Umbilical cord (tissue), 2 donors: ENCODE results near the gene IGSF6. TPM values are rescaled to one million over a fixed set of nuclear protein-coding genes. Genes with fewer than 3 reads are reported as not detected.
"Not testable (repeated sequence)": the region's sequence is repeated elsewhere in the genome, so short reads cannot be mapped to it uniquely, and the experiment has no call there.

Source experiments
- DNase-seq: peaks from one replicate; pipeline ENCODE4 v3.0.0-alpha.2; 2015; ENCODE audit warnings: low spot score
- total RNA-seq: library from RNA; depleted of rRNA; stranded (reverse); fragments of >200 nt; gene quantifications from one replicate; pipeline ENCODE4 v1.2.3, GENCODE V29; 2014; ENCODE audit warnings: low replicate concordance; ENCODE audit not compliant: insufficient read depth

The IGSF6 gene, protein sequence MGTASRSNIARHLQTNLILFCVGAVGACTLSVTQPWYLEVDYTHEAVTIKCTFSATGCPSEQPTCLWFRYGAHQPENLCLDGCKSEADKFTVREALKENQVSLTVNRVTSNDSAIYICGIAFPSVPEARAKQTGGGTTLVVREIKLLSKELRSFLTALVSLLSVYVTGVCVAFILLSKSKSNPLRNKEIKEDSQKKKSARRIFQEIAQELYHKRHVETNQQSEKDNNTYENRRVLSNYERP
- total RNA-seq: 13.2 TPM

DNA sequence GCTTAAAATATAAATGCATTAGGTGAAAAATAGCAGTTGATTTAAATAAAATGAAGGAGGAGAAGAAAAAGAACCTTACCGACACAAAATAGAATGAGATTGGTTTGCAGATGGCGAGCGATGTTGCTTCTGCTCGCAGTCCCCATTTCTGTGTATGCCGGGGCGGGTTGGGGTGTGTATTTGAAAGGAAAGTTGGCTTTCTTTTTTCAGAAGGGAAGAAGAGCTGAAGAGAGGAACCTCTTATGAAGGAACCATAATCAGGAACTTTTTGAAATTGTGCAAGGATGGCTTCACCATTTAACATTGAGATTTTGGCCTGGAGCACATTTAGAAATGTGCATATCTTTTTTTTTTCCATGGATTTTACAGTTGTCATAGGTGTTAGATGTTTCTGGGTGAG lies at the start of gene IGSF6:
IGSF6 (minus strand) TSS at position 156 of the 400 bp plus-strand sequence; CDS start at position 146, 10 bp downstream.
- no peak for DNase-seq

- DNase-seq: no peak
Observed at GRCh38 chr16:21701271-21701670, 48.9 kb upstream of the IGSF6 start.

DNA sequence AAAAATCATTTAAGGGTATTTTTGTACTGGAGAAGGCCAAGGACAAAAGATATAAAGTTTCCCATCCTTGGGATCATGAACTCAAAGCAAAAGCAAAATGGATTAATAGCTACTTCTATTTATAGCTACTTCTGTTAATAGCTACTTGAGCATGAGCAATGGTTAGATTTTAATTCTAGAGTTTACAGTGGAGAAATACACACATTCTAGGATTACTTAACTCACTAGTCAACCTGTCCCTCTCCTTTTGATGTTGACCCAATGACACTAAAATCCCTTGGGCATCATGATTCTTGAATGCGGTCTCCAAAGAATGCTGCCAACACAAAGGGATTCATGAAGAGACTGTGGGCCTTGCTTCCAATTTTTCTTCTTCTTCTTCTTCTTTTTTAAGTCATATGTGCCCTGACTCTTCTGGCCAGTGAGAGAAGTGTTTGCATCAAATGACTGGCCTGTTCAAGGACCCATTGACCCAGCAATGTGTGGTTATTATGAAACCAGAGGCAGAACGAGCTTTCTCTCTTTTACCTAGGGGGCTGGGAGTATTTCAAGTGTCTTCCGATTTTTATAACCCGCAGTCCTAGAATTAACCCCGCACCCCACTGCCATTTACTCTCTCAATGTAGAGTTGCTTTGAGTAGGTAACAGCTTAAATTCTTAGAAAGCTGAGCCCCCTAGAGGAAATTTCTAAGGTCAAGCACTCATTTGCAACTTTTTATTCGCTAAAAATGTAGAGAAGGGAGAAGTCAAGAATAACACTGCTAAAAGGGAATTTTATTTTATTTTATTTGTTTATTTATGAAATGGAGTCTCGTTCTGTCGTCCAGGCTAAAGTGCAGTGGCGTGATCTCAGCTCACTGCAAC lies 46.0 kb upstream of the IGSF6 start:
- DNase-seq: no peak

- DNase-seq: no peak
Observed at GRCh38 chr16:21697032-21697431, 44.6 kb upstream of the IGSF6 start.

- no peak for DNase-seq
Observed at GRCh38 chr16:21694609-21695008, 42.2 kb upstream of the IGSF6 start.

- DNase-seq: not testable (repeated sequence)
Observed at GRCh38 chr16:21690967-21691366, 38.6 kb upstream of the IGSF6 start.

DNA sequence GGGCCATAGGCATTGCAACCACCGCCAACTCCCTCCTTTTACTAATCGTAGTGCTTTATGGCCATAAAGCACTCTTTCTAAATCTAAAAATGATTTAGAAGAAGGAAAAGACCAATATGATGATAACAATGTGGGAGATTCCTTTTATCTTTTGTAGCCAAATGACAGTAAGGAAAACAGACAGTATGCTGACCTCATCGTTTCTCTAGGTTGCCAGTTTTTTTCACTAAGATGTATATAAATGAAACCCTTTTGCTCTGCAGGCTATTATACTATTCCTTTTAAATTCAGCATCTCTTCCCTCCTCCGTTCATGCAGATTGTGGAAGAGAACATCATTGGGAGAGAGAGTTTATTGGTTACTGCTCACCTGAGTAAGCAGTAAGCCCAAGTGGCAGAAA lies 36.7 kb upstream of the IGSF6 start:
- DNase-seq: no peak

DNA sequence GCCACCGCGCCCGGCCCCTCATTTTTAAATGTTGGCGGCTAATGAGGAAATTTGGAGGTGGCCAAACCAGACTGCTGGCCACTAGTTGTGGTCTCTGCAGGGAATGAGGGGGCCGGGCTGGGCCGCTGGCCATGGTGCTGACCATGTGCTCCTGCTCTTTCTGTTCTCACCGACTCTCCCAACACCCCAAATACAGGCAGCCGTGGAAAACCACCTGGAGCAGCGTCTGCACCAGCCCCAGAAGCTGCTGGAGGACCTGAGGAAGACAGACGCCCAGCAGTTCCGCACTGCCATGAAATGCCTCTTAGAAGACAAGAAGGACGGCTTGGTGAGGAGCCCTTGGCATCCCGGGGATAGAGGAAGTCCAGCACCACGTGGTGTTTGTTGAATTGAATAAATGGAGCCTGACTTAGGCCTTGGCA lies 32.6 kb upstream of the IGSF6 start:
- no peak for DNase-seq

GRCh38 chr16:21684199-21684598 lies 31.8 kb upstream of the IGSF6 start:
- DNase-seq: no peak

DNA sequence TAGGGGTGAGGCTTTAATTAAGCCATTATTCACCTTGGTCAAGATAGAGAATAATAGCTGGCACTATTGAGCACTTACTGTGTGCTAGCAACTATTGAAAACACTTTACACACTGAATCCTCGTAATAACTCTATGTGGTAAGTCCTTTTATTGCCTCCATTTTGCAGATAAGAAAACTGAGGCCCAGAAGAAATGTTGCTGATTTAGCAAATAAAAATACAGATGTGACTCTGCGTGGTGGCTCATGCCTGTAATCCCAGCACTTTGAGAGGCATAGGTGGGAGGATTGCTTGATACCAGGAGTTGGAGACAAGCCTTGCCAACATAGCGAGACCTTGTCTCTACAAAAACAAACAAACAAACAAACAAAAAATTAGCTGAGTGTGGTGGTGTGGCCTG lies 30.8 kb upstream of the IGSF6 start:
- DNase-seq: no peak

- DNase-seq: not testable (repeated sequence)
Observed at GRCh38 chr16:21680714-21681113, 28.3 kb upstream of the IGSF6 start.

DNA sequence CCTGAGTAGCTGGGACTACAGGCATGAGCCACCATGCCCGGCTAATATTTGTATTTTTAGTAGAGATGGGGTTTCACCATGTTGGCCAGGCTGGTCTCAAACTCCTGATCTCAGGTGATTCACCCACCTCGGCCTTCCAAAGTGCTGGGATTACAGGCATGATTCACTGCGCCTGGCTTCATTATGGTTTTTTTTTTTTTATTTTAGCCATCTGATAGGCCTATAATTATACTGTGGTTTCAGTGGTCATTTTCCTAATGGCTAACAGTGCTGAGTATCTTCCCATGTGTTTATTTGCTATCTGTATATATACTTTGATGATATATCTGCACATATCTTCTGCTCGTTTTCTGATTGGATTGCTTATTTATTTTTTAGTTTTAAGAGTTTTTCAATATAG lies 22.0 kb upstream of the IGSF6 start:
- DNase-seq: not testable (repeated sequence)

DNA sequence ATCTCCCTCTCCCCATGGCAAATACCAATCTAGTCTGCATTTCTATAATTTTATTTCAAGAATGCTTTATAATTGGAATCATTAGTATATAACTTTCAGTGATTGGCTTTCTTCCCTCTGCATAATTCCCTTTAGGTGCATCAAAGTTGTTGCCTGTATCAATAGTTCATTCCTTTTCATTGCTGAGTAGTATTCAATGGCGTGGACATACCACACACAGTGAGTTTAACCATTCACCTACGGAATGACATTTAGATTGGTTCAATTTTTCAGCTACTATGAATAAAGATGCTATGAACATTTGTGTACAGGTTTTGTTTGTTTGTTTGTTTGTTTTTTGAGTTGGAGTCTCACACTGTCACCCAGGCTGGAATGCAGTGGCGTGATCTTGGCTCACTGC lies 21.1 kb upstream of the IGSF6 start:
- DNase-seq: no peak

- no peak for DNase-seq
Observed at GRCh38 chr16:21667575-21667974, 15.2 kb upstream of the IGSF6 start.

GRCh38 chr16:21666772-21667171 lies 14.4 kb upstream of the IGSF6 start:
- no peak for DNase-seq

- DNase-seq: no peak
Observed at GRCh38 chr16:21664801-21665492, 12.5 kb upstream of the IGSF6 start.

DNA sequence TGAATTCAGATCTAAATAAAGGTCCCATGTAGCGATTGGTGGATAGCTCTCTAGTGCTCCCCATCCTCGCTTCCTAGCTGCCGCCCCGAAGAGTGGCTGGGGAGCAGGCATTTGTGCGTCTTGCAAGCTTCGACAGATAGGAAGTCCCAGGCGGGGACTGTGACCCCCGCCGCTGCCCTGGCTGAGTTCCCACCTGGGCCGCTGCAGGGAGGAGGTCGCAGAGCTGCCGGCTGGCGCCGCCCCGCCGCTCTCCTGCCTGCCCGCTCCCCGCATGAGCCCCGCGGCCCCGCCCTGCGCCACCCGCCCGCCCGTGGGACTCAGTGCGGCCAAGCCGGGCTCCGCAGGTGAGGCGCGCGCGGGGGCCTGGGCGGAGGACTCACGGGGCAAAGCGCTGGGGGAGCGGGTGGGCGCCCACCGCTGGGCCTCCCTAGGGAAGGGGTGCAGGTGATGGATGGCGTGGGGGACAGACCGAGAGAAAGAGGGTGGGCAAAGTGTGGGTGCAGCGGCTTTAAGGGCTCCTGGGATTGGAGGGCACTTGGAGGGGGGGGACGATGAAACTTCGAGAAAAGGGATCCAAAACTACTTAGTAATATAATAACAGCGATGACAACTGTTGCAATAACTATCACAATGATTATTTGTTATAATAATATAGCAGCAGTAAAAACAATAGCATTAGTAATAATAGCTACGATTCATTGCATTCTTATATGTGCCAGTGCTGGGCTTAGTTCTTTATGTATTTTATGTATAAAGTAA lies 11.7 kb upstream of the IGSF6 start, which contains the start of gene OTOA:
OTOA (plus strand) TSS at position 80 of the 759 bp plus-strand sequence. CDS start 14,547 bp downstream, outside the sequence.
- no peak for DNase-seq

DNA sequence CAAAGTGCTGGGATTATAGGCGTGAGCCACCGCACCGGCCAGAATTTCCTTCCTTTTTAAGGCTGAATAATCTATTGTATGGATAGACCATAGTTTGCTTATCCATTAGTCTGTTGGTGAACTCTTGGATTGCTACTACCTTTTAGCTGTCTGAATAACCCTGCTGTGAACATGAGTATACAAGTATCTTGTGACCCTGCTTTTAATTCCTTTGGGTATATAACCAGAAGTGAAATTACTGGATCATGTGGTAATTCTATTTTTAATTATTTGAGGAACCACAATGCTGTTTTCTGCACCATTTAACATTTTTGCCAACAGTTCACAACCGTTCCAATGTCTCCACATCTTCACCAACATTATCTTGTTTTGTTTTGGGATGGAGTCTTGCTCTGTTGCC lies 6.7 kb upstream of the IGSF6 start:
- DNase-seq: no peak

DNA sequence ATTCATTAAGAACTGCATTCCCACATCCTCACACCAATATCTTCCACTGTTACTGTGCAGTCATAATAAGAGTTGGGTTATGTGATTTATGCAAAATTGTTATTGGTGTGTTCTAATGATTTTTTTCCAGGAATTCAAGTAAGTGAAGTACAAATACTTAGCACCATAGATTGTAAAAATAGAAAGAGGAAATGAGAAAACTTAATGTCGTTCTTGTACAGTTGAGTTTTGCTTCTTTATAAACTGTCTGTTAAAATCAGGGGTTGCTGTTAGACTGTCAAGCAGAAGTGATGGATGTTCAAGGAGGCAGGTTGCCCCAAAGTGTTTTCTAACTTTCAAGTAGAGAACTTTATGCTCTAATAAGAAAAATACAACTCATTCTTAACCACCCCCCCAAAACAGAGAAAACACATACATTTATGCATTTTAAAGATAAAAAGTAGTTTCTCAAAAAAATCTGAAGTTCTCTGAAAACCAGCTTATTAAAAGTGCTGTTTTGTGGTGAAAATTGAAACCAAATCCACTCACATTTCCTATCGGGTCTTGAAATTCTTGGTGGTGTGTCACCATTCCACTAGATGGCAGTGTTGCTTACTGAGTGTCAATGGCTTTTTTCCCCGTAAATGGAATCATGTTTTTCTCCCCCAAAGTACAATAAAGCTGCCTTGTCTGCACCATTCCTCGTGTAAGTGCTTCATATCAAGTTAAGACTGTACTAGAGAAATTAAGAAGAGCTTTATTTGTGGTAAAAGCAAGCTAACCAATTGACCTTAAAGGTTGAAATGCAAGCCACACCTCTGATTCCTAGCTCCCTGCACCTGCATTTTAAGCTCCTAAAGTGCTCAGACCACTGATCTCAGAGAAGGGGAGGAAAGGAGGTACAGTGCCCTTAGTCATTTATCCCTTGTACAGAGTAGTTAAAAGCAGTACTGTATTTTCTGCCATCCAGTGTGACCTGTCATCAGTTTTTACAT lies 4.7 kb upstream of the IGSF6 start:
- DNase-seq: peak; percentile 50

GRCh38 chr16:21654881-21655280 lies 2.5 kb upstream of the IGSF6 start:
- peak; percentile 76 for DNase-seq
